CD4-positive, alpha-beta T cell (primary cell): ENCODE data around the gene COBL. TPM values are rescaled to one million over a fixed set of nuclear protein-coding genes. Genes with fewer than 3 reads are reported as not detected.

Source experiments
- ATAC-seq: fragments of 200-7000 bp; cut with Tn5 transposase; one replicate; pipeline ENCODE4 v1.10.0; 2022; ENCODE audit warnings: mild to moderate bottlenecking; ENCODE audit not compliant: poor library complexity
- CTCF ChIA-PET: fragments of 350-600 bp; sonication (Branson Sonifier 250); formaldehyde crosslinking; loops from one replicate; lab custom pipeline; 2021; ENCODE audit warnings: antibody characterized with exemption, inconsistent platforms; lab: Charles Lee
- POLR2A ChIA-PET: fragments of 350-600 bp; sonication (Branson Sonifier 250); formaldehyde crosslinking; loops from one replicate; lab custom pipeline; 2021; ENCODE audit warnings: antibody characterized with exemption, inconsistent platforms; lab: Charles Lee
- DNase-seq, 14 experiments: peaks; one replicate each; pipeline ENCODE4 v3.0.0-alpha.2; 2013 to 2020; ENCODE audit warnings: mixed read lengths in 2 of 14
- H3K27ac ChIP-seq, 2 donors: one replicate each; pipeline versions ENCODE4 v1.5.1 to v1.7.0; 2013; ENCODE audit warnings: low read length in 2 of 2, low read depth in 1 of 2, mild to moderate bottlenecking in 1 of 2
- H3K27me3 ChIP-seq, 2 experiments: 1 replicate in 1 of 2; 2 replicates in 1 of 2; pipeline versions ENCODE4 v1.6.1 to v1.7.0; 2013; ENCODE audit warnings: low read length in 2 of 2, control low read depth in 1 of 2, mild to moderate bottlenecking in 1 of 2, moderate library complexity in 1 of 2; ENCODE audit not compliant: insufficient read depth in 2 of 2, control insufficient read depth in 1 of 2
- H3K36me3 ChIP-seq: one replicate; pipeline ENCODE4 v1.6.1; 2013; ENCODE audit warnings: low read length, control low read depth; ENCODE audit not compliant: insufficient read depth
- H3K4me1 ChIP-seq: one replicate; pipeline ENCODE4 v1.6.1; 2013; ENCODE audit warnings: low read length, control low read depth; ENCODE audit not compliant: insufficient read depth
- H3K4me3 ChIP-seq: one replicate; pipeline ENCODE4 v1.5.1; 2013; ENCODE audit warnings: mild to moderate bottlenecking, low read length, moderate library complexity
- H3K9me3 ChIP-seq, 2 experiments: 1 replicate in 1 of 2; 2 replicates in 1 of 2; pipeline versions ENCODE4 v1.6.1 to v1.7.0; 2013; ENCODE audit warnings: low read length in 2 of 2, mild to moderate bottlenecking in 2 of 2, control low read depth in 1 of 2, moderate library complexity in 1 of 2; ENCODE audit not compliant: control insufficient read depth in 1 of 2, insufficient read depth in 1 of 2
- H3K27ac Mint-ChIP-seq: one replicate; pipeline ENCODE4 v1.8.0; 2020; ENCODE audit warnings: mixed read lengths
- H3K27me3 Mint-ChIP-seq: one replicate; pipeline ENCODE4 v1.8.0; 2021; ENCODE audit warnings: mixed read lengths
- H3K36me3 Mint-ChIP-seq: one replicate; pipeline ENCODE4 v1.8.0; 2021; ENCODE audit warnings: low read depth, mixed read lengths
- H3K4me1 Mint-ChIP-seq: one replicate; pipeline ENCODE4 v1.8.0; 2021; ENCODE audit warnings: low read depth, mixed read lengths
- H3K4me3 Mint-ChIP-seq: one replicate; pipeline ENCODE4 v1.8.0; 2020; ENCODE audit warnings: mild to moderate bottlenecking, mixed read lengths
- H3K9me3 Mint-ChIP-seq: one replicate; pipeline ENCODE4 v1.8.0; 2020; ENCODE audit warnings: mixed read lengths
- CTCF ChIP-seq: fragments of 200-600 bp; IDR thresholded peaks from one replicate; pipeline ENCODE4 v1.8.0; 2022; ENCODE audit warnings: antibody characterized with exemption, mild to moderate bottlenecking
- intact Hi-C, 2 experiments: fragments of 100-400 bp; cut with DNase I in 1 of 2; cut with micrococcal nuclease in 1 of 2; formaldehyde crosslinking; loops; one replicate each; pipeline versions ENCODE4 v1.15.1 to v1.9.0; 2023 to 2025; cut with DNase I, micrococcal nuclease
- total RNA-seq, 174 experiments: library from RNA in 2 of 174; stranded (reverse) in 2 of 174; gene quantifications; one replicate each; pipeline ENCODE4 v1.2.3 and lab custom pipeline; 2021 to 2026

Gene COBL
- total RNA-seq, 2 experiments from 2014 or later, result not detected

- Mint-ChIP-seq H3K4me3 (no peak overlapping the region), H3K4me1 (no peaks in the 10 kb centered on the region), H3K27me3 (peaks cover 4% of the 10 kb centered on the region), H3K9me3 (no peaks in the 10 kb centered on the region), H3K27ac (no peak overlapping the region), H3K36me3 (no peaks in the 10 kb centered on the region)
- Histone ChIP-seq H3K27ac (no peak overlapping the region), H3K27me3 (no peaks in the 10 kb centered on the region), H3K36me3 (no peaks in the 10 kb centered on the region), H3K9me3 (no peaks in the 10 kb centered on the region), H3K4me1 (no peaks in the 10 kb centered on the region), H3K4me3 (no peak overlapping the region)
- ChIA-PET CTCF (interaction anchor here (1.0 kb wide), 1 partner anchor 27 kb away, joined by 3 read pairs; no protein-coding TSS in a partner anchor), POLR2A (no interaction called here)
- no peak for TF ChIP-seq CTCF
- ATAC-seq (no peak), DNase-seq (no peak)
- intact Hi-C loops, result no loop called here
Measured at GRCh38 chr7:51187941-51188340, 128.7 kb downstream of the COBL start.

- no peaks in the 10 kb centered on the region for H3K36me3 ChIP-seq
- H3K36me3 Mint-ChIP-seq, result no peaks in the 10 kb centered on the region
- H3K27ac Mint-ChIP-seq, result no peak overlapping the region
- ChIA-PET POLR2A (no interaction called here), CTCF (no interaction called here)
- H3K9me3 Mint-ChIP-seq, result no peaks in the 10 kb centered on the region
- H3K27ac ChIP-seq, result no peak overlapping the region
- ATAC-seq (no peak), DNase-seq (no peak)
- H3K9me3 ChIP-seq, result no peaks in the 10 kb centered on the region
- no peaks in the 10 kb centered on the region for H3K4me1 ChIP-seq
- peaks cover 10% of the 10 kb centered on the region for H3K27me3 Mint-ChIP-seq
- H3K27me3 ChIP-seq, result no peaks in the 10 kb centered on the region
- intact Hi-C loops, result no loop called here
- no peak overlapping the region for H3K4me3 Mint-ChIP-seq
- H3K4me3 ChIP-seq, result no peak overlapping the region
- no peak for TF ChIP-seq CTCF
- H3K4me1 Mint-ChIP-seq, result no peaks in the 10 kb centered on the region
Measured at GRCh38 chr7:51186531-51186930, 130.1 kb downstream of the COBL start.

GRCh38 chr7:51182636-51183166 lies 133.9 kb downstream of the COBL start:
- intact Hi-C loops, result no loop called here
- Mint-ChIP-seq H3K27me3 (peaks cover 10% of the 10 kb centered on the region), H3K9me3 (no peaks in the 10 kb centered on the region), H3K27ac (no peak overlapping the region), H3K4me3 (no peak overlapping the region), H3K36me3 (no peaks in the 10 kb centered on the region), H3K4me1 (no peaks in the 10 kb centered on the region)
- CTCF ChIA-PET, result no interaction called here
- no peak overlapping the region for H3K27ac ChIP-seq
- H3K36me3 ChIP-seq, result no peaks in the 10 kb centered on the region
- DNase-seq (no peak), ATAC-seq (no peak)
- POLR2A ChIA-PET, result interaction anchor here (0.9 kb wide), 1 partner anchor 19 kb away, joined by 3 read pairs; no protein-coding TSS in a partner anchor
- H3K27me3 ChIP-seq, result peaks cover 0 to 4% of the 10 kb centered on the region in 2 experiments
- no peak for TF ChIP-seq CTCF
- H3K9me3 ChIP-seq, result no peaks in the 10 kb centered on the region
- no peak overlapping the region for H3K4me3 ChIP-seq
- no peaks in the 10 kb centered on the region for H3K4me1 ChIP-seq
